ENCODE data around the gene TTC7B. TPM values are rescaled to one million over a fixed set of nuclear protein-coding genes. Genes with fewer than 3 reads are reported as not detected.

Gene TTC7B
- total RNA-seq, 1 experiment from 2014 or later: 9.6 TPM

GRCh38 chr14:90781344-90781761, 34.9 kb downstream of the TTC7B start:
- H3K27ac Mint-ChIP-seq (ENCODE audit: unreplicated experiment): no peak overlapping the region
- H3K27me3 Mint-ChIP-seq (ENCODE audit: unreplicated experiment): no peaks in the 10 kb centered on the region
- DNase-seq: no peak
- no TSS peak for BruUV-seq (replicated peaks)
- no peaks in the 10 kb centered on the region for H3K9me3 Mint-ChIP-seq (ENCODE audit: low read depth, unreplicated experiment)
- H3K4me3 Mint-ChIP-seq (ENCODE audit: low read depth, unreplicated experiment): no peak overlapping the region
- H3K4me1 Mint-ChIP-seq (ENCODE audit: low read depth, unreplicated experiment): no peaks in the 10 kb centered on the region
- intact Hi-C loops (cut with micrococcal nuclease; ENCODE audit: unreplicated experiment): no loop called here
- H3K36me3 Mint-ChIP-seq (ENCODE audit: insufficient read depth, unreplicated experiment): no peaks in the 10 kb centered on the region
- CTCF ChIA-PET: no interaction called here
- no peak for TF ChIP-seq CTCF (IDR thresholded peaks at IDR 0.05; ENCODE audit: unreplicated experiment)

- Mint-ChIP-seq H3K9me3 (ENCODE audit: low read depth, unreplicated experiment) (no peaks in the 10 kb centered on the region), H3K4me3 (ENCODE audit: low read depth, unreplicated experiment) (no peak overlapping the region), H3K36me3 (ENCODE audit: insufficient read depth, unreplicated experiment) (no peaks in the 10 kb centered on the region), H3K27ac (ENCODE audit: unreplicated experiment) (no peak overlapping the region), H3K4me1 (ENCODE audit: low read depth, unreplicated experiment) (no peaks in the 10 kb centered on the region), H3K27me3 (ENCODE audit: unreplicated experiment) (no peaks in the 10 kb centered on the region)
- no peak for TF ChIP-seq CTCF (IDR thresholded peaks at IDR 0.05; ENCODE audit: unreplicated experiment)
- no TSS peak for BruUV-seq (replicated peaks)
- CTCF ChIA-PET: no interaction called here
- DNase-seq: no peak
- intact Hi-C loops (cut with micrococcal nuclease; ENCODE audit: unreplicated experiment): no loop called here
These were observed 35.7 kb downstream of the TTC7B start for GRCh38 chr14:90780519-90780918.

GRCh38 chr14:90778571-90779255, 37.5 kb downstream of the TTC7B start:
- no peaks in the 10 kb centered on the region for H3K9me3 Mint-ChIP-seq (ENCODE audit: low read depth, unreplicated experiment)
- no peak for DNase-seq
- H3K36me3 Mint-ChIP-seq (ENCODE audit: insufficient read depth, unreplicated experiment): no peaks in the 10 kb centered on the region
- intact Hi-C loops (cut with micrococcal nuclease; ENCODE audit: unreplicated experiment): no loop called here
- no peak overlapping the region for H3K27ac Mint-ChIP-seq (ENCODE audit: unreplicated experiment)
- no peaks in the 10 kb centered on the region for H3K27me3 Mint-ChIP-seq (ENCODE audit: unreplicated experiment)
- TF ChIP-seq CTCF (IDR thresholded peaks at IDR 0.05; ENCODE audit: unreplicated experiment): no peak
- H3K4me3 Mint-ChIP-seq (ENCODE audit: low read depth, unreplicated experiment): no peak overlapping the region
- no peaks in the 10 kb centered on the region for H3K4me1 Mint-ChIP-seq (ENCODE audit: low read depth, unreplicated experiment)
- CTCF ChIA-PET: no interaction called here
- no TSS peak for BruUV-seq (replicated peaks)

- Mint-ChIP-seq H3K9me3 (ENCODE audit: low read depth, unreplicated experiment) (no peaks in the 10 kb centered on the region), H3K27ac (ENCODE audit: unreplicated experiment) (no peak overlapping the region), H3K4me1 (ENCODE audit: low read depth, unreplicated experiment) (no peaks in the 10 kb centered on the region), H3K4me3 (ENCODE audit: low read depth, unreplicated experiment) (no peak overlapping the region), H3K36me3 (ENCODE audit: insufficient read depth, unreplicated experiment) (no peaks in the 10 kb centered on the region), H3K27me3 (ENCODE audit: unreplicated experiment) (no peaks in the 10 kb centered on the region)
- BruUV-seq (replicated peaks): no TSS peak
- no peak for TF ChIP-seq CTCF (IDR thresholded peaks at IDR 0.05; ENCODE audit: unreplicated experiment)
- CTCF ChIA-PET: no interaction called here
- DNase-seq: no peak
- intact Hi-C loops (cut with micrococcal nuclease; ENCODE audit: unreplicated experiment): no loop called here
These were observed 38.3 kb downstream of the TTC7B start for GRCh38 chr14:90777830-90778485.

All from Calu3 (cell line).